Cerebellar nuclear complex (tissue), 1 donor: Measurements from ENCODE around the gene CEMIP.
"Not testable (repeated sequence)": the region's sequence is repeated elsewhere in the genome, so short reads cannot be mapped to it uniquely, and the experiment has no call there.

Experiments used
- DNase-seq, 2 experiments: peaks; one replicate each; lab custom pipeline; 2025; lab: John Stamatoyannopoulos, UW

The CEMIP gene

GRCh38 chr15:80953953-80954778, 175.0 kb downstream of the CEMIP start:
- no peak for DNase-seq

- not testable (repeated sequence) for DNase-seq
Measured at GRCh38 chr15:80955571-80956452, 176.6 kb downstream of the CEMIP start.

- DNase-seq: no peak
Measured at GRCh38 chr15:80957556-80957955, 178.4 kb downstream of the CEMIP start.

GRCh38 chr15:80957976-80958375, 178.8 kb downstream of the CEMIP start:
- no peak for DNase-seq

GRCh38 chr15:80958818-80959495, 179.8 kb downstream of the CEMIP start:
- DNase-seq: no peak

- not testable (repeated sequence) for DNase-seq
Measured at GRCh38 chr15:80965454-80965853, 186.3 kb downstream of the CEMIP start.

GRCh38 chr15:80966431-80967197, 187.4 kb downstream of the CEMIP start:
- no peak for DNase-seq

GRCh38 chr15:80967451-80967850, 188.3 kb downstream of the CEMIP start:
- no peak for DNase-seq

GRCh38 chr15:80967991-80968510, 188.9 kb downstream of the CEMIP start:
- DNase-seq: no peak

GRCh38 chr15:80969316-80969715, 190.1 kb downstream of the CEMIP start:
- DNase-seq: no peak

GRCh38 chr15:80970018-80970657, 191.0 kb downstream of the CEMIP start:
- peak in 1 of 2 experiments; percentile 51 for DNase-seq

GRCh38 chr15:80970658-80971057, 191.5 kb downstream of the CEMIP start:
- no peak for DNase-seq

GRCh38 chr15:80971143-80971542, 192.0 kb downstream of the CEMIP start:
- no peak for DNase-seq

- no peak for DNase-seq
Measured at GRCh38 chr15:80972276-80972675, 193.1 kb downstream of the CEMIP start.

GRCh38 chr15:80974914-80975313, 195.7 kb downstream of the CEMIP start:
- DNase-seq: no peak

GRCh38 chr15:80976851-80977250, 197.7 kb downstream of the CEMIP start:
- no peak for DNase-seq

GRCh38 chr15:80977627-80978036, 198.5 kb downstream of the CEMIP start:
- DNase-seq: peak in 1 of 2 experiments; percentile 55

GRCh38 chr15:80978685-80979329, 199.6 kb downstream of the CEMIP start:
- DNase-seq: no peak

- no peak for DNase-seq
Measured at GRCh38 chr15:80979538-80980200, 200.5 kb downstream of the CEMIP start.

GRCh38 chr15:80982205-80982604, 203.0 kb downstream of the CEMIP start:
- DNase-seq: no peak
